GM19463 (cell line): ENCODE measurements around the gene RAX2.

Experiments used
- ATAC-seq: cut with Tn5 transposase; IDR thresholded peaks from one replicate; pipeline ENCODE4 v1.9.1; 2021; ENCODE audit warnings: mild to moderate bottlenecking, moderate library complexity; ENCODE audit not compliant: unreplicated experiment

The RAX2 gene

DNA sequence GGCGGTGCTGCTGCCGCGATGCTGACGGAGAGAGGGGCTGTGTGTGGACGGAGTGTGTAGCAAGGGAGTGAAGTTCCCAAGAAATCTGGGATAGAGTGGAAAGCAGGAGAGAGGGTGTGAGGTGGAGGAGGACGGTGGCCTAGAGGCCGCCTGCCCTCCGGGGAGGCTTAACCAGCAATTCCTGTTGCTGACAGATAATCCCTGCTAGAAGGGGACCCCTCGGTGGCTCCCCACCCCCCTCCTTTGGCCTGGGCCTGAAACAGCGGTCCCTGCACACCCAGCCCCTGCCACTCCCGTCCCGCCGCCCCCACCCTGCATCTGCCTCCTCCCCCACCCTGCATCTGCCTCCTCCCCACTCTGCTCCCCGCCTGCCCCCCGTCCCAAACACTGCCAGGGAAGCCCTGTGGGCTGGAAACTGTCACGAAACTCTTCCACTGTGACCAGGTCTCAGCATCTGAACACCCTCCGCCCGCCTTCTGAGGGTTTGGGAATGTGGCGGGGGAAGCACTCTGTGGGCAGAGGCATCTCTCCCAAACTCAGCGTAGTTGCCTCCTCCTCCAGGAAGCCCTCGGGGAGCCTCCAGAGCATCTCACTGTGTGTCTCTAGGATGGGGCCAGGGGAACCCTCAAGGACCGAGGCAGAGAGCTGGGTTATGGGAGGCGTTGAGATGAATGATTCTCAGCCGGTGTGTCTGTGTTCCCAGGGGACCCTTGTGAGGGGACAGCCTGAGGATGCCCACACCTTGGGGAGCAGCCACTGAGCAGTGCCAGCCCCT is 31.3 kb upstream of the RAX2 start:
- no peak for ATAC-seq

GRCh38 chr19:3801412-3802096 is 29.5 kb upstream of the RAX2 start:
- no peak for ATAC-seq

- ATAC-seq: no peak
Measured at GRCh38 chr19:3800996-3801395, 29.0 kb upstream of the RAX2 start.

- ATAC-seq: no peak
Measured at GRCh38 chr19:3798137-3798536, 26.1 kb upstream of the RAX2 start.

DNA sequence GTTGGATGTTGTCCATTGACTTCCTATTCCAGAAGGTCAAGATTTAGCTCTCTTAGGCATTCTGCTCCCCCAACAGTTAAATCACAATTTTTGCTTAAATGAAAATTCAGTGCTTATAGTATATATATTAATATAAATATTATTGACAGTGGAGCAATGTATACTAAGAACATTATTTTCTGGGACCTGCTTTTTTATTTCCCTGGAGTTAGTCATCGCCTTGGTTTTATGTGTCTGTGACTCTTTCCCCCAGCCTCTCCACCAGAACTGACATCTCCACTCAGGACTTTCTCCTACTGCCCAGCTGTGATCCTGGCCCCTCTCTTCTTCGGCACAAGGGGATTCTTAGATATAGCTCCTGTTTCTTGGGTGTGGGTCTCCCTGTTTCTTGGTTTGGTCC is 24.3 kb upstream of the RAX2 start:
- no peak for ATAC-seq

DNA sequence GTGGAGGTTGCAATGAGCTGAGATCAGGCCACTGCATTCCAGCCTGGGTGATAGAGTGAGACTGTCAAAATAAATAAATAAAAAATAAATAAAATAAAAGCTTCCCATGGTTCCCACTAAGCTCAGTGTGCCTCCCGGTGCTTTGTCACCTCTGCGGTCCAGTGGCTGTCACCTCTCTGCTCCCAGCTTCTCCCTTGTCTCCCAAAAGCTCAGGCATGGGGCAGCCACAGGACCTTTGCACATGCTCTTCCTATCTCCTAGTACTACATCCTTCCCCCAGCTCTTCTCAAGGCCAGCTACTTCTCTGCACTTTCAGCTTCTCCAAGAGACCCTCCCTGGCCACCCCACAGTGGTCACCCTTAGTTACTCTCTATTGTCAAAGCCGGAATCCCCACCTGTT is 21.8 kb upstream of the RAX2 start:
- no peak for ATAC-seq

DNA sequence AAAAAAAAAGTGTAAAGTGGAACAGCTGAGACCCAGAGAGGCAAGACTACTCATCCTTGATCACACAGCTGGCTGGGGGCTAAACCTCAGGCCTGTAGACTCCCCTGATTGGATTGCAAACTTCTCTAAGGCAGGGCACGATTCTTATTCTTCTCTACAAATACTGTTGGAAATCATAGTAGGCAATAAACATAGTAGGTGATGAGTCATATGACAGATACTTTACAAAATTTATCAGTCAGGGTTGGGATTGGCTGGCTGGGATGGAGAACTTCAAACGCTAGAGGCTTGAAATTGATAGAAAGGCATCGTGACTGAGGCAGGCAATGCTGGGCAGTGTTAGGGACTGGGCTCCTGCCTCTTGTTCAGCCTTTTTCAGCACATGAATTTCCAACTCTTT is 20.1 kb upstream of the RAX2 start:
- ATAC-seq: no peak

- no peak for ATAC-seq
Measured at GRCh38 chr19:3790941-3791340, 18.9 kb upstream of the RAX2 start.

- ATAC-seq: no peak
Measured at GRCh38 chr19:3790209-3790734, 18.2 kb upstream of the RAX2 start.

DNA sequence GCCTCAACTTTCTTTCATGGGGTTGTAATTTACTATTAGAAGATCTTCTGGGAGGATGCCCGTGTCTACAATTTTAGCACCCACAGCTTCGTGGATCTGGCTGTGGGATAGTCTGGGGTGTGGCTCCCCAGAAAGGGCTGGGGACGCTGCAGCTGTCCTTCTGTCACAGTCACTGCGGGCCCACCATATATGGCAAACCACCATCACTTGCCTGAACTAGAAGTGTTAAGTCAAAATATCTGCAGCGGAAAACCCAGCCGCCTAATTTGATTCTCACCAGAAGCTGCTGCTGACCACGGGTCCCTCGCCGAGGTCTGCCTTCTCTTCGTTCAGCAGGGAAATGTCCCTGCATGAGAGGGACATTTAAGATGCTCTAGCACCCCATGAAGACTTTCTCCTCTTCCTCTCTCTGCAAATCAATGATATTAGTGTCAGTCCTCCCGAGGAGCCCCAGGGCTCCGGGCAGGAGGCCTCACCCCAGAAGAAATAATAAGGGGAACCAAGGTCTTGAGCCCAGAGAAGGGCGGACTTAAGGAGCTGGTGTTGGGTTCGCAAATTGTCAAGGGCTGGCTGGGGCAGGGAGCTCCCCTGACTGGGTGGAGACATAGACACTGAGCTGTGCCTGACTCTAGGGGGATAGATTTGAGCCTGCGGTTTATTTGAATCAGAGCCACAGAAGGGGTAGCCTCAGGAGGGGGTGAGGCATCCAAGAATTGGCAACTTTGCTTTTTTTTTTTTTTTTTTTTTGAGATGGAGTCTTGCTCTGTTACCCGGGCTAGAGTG is 17.2 kb upstream of the RAX2 start:
- ATAC-seq: no peak

- no peak for ATAC-seq
Measured at GRCh38 chr19:3785938-3786824, 14.2 kb upstream of the RAX2 start, which contains the start of gene MATK. Gene MATK (minus strand): TSS chr19:3786381. CDS start chr19:3785135, 1,246 bp downstream.

DNA sequence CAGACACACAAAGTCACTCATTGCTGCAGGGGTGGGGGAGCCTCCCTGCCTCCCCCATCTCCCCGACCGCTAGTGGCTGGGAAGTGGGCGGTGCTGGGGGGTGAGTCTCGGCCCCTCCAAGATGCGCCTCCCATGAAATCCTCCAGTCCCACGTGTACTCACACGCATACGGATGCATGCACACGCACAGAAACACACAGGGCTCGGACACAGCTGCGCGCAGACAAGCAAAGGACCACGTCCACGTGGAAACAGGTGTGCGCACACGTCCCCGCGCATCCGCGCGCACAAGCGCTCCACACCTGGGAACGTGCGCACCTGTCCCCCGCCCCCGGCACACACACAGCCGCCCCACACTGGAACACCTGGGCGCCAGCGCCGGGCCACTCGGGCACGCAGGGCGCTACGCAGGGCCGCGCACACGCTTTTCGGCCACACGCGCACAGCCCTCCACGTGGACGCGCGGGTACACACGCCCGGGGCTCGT is 13.5 kb upstream of the RAX2 start:
- no peak for ATAC-seq

- no peak for ATAC-seq
Measured at GRCh38 chr19:3784607-3785450, 12.8 kb upstream of the RAX2 start.

DNA sequence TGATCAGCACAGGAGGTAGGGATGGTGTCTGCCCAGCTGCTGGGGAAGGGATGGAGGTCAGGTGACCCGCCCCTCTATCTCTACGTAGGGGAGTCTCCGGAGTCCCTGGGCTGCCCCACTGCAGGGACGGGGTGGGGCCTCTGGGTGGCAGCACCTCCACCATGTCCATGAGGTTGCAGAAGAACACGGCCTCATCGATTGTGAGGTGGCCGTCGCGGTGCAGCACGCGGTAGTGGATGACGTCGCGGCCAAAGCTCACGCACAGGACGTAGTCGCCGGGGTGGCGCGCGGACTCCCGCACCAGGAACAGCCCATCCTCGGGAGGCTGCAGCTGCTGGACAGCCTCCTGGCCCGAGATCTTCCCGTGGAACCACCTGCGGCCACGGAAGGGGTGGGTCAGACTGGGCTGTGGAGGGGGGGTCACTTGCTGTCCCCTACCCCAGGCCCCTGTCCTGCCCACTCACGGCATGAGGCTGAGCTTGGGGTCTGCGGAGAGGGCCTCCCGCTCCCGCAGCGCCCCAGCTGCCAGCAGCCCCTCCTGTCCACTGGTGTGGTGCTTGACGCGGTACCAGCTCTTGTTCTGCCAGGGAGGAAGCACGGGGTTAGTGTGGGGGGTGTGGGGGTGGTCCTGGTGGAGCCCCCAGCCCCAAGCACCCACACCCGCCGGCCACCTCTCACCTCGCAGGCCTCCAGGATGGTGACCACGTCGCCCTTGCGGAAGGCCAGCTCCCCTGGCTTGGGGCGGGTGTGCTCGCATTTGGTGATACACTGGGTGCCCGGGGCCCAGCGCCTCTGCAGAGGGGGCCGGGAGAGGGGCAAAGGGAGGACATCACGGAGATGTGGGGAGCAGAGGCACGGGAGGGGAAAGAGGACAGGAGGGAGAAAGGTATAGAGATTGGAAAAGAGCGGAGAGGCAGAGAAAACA is 11.9 kb upstream of the RAX2 start:
- ATAC-seq: no peak

DNA sequence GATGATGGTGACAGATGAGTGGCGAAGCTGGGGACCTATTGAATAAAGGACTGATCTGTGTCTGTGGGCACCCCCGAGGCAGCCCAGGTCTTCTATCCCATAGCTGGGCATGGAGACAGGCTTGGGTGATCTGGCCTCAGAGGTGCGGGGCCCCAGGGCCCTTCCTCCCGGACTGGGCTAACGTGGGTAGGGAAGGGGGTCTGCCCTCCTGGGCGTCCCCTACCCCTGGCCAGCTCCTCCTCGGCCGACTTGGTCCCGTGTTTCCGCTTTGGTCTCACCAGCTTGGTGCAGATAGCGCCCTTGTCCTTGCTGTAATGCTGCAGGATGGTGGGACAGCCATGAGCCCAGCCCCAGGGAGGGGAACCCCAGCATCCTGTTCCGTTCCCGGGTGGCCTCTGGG is 10.9 kb upstream of the RAX2 start:
- no peak for ATAC-seq

DNA sequence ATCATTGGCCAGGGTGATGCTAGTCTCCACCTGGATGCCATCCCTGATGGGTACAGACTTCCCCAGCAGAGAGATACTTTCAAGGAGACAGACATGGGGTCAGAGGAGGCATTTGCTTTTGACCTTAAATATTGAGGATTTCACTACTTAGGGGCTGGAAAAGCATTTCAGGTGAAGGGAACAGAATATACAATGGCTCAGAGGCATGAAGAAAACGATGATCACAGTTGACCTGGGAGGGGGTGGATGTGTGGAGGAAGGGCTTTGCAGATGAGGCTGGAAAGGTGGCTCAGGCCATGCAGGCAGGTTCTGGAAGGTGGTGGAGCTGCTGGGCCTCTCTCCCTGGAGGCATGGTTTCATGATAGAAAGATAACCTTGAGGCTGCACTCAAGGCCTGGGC is 10.3 kb upstream of the RAX2 start:
- ATAC-seq: no peak

GRCh38 chr19:3781603-3782002 is 9.6 kb upstream of the RAX2 start:
- ATAC-seq: no peak

DNA sequence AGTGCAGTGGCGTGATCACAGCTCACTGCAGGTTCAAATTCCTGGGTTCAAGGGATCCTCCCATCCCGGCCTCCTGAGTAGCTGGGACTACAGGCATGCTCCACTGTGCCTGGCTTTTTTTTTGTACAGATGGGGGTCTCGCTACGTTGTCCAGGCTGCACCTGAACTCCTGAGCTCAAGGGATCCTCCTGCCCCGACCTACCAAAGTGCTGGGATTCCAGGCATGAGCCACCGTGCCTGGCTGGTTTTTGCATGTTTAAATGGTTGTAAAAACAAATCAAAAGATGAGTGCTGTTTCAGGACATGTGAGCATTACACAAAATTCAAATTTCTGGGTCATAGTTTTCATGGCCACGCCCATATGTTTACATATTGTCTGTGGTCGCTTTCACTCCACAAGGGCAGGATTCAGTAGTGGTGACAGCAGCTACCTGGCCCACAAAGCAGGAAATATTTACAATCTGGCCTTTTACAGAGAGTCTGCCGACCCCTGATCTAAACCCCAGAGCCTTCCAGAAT is 8.8 kb upstream of the RAX2 start:
- no peak for ATAC-seq
